HPDE6-E6E7 (cell line): Measurements from ENCODE around the gene ARHGAP10.
A peak's percentile ranks its signal among the peaks of the same experiment; 100 is the strongest.
"Not testable (repeated sequence)": the region's sequence is repeated elsewhere in the genome, so short reads cannot be mapped to it uniquely, and the experiment has no call there.

Experiments
- DNase-seq: peaks from one replicate; pipeline ENCODE4 v3.0.0; 2011; ENCODE audit warnings: missing footprints; ENCODE audit errors: extremely low spot score

Gene ARHGAP10

DNA sequence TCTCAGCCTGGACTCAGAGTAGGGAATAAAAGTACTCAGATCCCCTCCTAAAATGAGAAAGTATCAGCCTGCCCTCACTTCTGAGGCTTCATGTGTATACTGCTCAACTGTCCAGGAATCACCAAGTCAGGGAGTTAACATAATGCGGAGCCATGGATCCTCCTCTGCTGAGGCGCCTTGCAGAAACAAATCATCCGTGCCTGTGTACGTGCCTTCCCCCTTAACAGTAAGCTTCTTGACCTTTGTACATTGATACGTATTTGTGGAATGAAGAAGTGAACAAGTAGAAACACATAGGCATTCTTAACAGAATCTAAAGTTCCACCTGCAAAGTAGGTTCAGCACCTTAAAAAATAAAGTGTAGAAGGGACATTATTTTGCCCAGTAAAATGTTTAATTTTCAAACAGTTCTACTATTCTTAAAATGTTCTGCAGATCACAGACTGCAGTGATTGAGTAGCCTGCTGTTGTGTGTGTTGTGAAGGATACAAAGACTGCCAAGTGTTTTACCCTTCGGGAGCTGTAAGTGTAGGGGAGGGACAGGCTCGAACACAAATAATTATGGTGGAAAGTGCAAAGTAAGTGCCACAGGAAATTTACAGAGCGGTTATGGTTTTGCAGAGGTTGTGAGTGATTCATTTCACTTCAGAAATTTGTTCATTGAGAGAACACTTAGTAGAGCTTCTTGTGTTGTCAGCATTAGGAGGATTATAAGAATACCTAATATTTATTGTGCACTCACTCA lies 61.9 kb downstream of the ARHGAP10 start:
- DNase-seq = peak; percentile 50

DNA sequence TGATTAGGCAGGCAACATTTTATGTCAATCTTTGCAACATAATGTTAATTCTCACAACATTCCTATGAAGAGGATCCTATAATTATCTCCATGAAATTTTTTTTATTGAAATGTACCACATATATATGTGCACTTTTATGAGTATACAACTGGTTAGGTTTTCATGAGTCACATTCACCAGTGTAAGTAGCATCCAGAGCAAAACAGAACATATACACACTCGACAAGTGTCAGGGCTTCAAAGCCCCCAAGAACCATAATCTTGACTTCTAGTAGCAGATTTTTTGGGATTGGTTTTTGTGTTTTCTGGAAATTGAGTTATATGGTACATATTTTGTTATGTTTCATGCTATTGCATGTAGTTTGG lies 62.4 kb downstream of the ARHGAP10 start:
- no peak for DNase-seq

DNA sequence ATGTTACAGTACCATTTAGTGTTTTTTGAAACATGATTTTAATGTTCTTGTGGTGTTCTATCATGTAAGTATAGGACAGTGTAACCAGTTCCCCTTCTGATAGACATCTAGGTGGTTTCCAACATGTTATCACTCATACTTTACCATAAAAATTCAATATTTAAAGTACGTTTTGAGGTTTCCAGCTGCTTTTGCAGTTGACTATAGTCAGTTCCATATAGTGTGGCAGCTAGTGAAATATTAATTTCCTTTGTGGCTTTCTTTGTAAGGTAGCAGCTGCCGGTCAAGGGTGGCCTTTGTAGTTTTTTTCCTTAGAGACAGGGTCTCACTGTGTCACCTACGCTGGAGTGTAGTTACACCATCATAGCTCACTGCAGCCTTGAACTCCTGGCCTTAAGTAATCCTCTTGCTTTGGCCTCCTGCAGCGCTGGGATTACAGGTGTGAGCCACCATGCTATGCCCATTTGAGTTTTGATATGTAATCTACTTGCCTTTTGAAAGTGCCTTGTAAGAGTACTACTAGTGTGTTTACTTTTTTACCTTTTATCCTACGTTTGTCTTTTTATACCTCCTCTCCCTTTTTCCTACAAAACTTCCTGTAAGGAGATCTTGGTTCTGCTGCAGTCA lies 63.0 kb downstream of the ARHGAP10 start:
- DNase-seq = no peak

DNA sequence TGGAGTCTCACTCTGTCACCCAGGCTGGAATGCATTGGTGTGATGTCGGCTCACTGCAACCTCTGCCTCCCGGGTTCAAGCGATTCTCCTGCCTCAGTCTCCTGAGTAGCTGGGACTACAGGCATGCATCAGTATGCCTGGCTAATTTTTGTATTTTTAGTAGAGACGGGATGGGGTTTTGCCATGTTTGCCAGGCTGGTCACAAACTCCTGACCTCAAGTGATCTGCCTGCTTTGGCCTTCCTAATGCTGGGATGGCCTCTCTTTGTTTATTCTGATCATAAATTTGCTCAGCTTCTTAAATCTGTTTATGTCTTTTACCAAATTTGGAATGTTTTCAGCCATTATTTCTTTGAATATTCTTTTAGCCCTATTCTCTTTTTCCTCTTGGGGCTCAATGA lies 67.2 kb downstream of the ARHGAP10 start:
- DNase-seq = not testable (repeated sequence)

DNA sequence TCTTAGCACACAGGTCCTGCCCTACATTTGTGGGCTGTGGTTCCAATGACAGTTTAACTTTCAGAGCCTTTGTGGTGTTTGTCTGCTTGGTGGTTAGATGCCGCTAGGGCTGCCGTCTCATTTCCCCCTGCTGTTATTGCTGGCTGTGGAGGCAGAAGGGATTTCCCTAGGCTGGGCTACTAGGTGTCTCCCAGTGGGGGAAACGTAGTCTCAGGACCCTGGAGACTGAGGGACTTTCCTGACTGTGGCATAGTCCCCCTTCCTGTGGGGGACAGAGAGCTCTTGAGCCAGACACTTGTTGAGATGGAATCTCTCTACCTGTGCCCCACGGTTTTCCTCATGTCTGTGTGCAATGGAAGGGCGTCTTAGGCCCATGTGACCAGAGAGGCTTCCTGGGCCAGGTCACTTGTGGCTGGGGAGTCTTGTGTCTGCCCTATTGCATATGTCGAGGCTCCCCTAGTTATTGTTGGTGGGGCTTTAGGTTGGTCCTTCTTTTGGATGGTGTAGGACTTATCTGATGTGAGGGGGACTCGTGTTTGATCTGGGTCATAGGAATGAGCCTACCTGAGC lies 68.2 kb downstream of the ARHGAP10 start:
- no peak for DNase-seq

DNA sequence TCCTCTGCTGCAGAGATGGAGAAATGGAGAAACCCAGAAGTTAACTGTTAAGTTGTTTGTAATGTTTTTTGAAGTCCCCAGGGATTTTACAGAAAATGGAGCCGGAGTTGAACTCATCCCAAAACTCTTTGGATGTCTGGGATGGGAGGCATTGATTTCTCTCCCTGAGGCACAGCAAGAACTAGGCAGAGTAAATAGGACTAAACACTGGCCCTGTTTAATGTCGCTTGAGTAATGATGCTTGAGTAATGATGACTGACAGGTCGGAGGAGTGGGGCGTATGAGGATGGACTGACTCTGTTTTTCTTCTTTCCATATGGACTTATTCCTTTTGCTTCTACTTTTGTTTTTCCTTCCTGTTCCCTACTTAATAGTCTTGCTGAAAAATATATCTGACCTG lies 69.9 kb downstream of the ARHGAP10 start:
- no peak for DNase-seq

DNA sequence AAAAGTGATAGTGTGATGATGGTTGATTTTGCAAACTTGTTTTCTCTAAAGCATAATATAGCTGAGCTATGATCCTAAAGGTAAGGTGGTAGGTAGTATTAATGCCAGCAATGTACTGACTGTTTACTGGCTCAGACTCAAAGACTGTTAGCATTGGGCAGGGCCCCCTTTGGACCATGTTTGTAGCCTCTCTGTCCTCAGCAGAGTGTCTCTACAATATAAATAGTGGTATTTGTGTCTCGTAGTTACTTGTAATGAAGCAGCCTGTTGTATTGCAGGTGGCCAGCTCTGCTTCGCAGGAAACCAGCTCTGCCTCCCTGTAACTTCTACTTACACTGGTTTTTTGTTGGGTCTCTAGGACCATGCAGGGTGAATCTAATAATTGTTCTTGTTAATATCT lies 70.5 kb downstream of the ARHGAP10 start:
- no peak for DNase-seq

DNA sequence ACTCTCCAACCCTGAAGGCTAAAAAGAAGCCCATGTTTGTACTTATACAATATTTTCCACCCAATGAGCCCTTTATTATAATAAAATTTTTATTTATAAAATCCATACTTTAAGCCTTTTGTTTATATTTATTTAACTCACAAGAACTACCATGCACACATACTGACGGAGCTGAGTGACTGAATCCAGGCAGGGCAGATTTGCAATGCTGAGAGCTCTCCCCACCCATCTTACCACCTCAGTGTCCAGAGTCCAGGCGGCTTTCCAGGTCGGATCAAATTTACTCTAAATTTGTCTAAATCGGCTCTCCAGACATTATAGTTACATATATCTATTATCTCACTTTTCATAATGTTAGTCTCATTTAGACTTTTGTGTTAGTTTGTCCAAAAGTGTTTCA lies 74.1 kb downstream of the ARHGAP10 start:
- DNase-seq = no peak

DNA sequence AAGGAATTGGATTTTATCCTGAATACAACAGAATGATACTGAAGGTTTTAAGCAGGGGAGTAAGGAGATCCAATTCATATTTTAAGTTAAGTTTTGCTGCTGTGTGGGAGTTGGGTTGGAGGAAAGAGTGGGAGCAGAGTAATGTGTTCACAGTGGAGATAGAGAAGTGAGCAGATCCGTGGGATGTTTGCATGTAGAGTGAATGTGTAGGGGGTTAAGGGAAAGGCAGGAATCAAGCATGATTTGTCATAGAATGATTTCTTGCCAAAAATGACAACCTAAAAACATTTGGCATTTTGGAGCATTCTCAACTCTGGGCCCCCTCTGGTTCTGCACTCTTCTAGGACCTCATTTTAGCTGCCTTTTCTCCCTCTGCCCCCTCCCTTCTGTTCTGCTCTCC lies 76.6 kb downstream of the ARHGAP10 start:
- DNase-seq = no peak

DNA sequence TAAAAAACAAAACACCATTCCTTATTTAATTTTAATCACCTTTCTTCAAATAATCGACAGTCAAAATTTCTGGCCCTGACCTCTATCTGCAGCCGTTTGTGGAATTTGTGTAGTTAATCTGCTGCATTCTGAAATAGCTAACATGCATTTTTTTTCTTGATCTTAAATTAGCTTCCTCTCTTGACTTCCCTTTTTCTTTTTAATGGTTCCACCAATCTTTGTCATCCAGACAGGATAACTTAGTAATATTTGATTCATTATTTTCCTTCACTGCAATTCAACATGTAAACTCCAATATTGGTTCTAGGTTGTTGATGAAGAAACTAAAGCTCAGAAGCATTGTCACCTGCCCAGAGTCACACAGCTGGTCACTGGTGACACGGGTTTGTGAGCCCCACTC lies 77.3 kb downstream of the ARHGAP10 start:
- DNase-seq = no peak

DNA sequence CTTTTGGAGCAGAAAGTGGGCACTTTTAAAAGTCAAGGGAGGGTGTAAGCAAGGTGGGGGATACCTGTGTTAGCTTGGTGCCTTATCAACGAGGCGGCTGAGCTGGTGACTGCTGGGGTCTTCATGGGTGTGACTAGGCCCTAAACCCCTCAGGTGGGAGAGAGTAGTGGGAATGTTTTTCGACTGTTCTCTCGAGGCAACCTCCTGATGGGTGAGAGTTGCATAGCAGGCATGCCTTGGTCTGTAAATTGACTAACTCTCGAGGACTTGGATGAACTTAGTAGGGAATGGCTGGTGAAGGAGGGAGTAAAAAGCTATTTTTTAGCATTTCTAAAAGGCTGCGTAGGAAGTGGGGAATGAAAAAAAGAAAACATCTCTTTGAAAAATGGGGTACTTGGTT lies 80.0 kb downstream of the ARHGAP10 start:
- no peak for DNase-seq

DNA sequence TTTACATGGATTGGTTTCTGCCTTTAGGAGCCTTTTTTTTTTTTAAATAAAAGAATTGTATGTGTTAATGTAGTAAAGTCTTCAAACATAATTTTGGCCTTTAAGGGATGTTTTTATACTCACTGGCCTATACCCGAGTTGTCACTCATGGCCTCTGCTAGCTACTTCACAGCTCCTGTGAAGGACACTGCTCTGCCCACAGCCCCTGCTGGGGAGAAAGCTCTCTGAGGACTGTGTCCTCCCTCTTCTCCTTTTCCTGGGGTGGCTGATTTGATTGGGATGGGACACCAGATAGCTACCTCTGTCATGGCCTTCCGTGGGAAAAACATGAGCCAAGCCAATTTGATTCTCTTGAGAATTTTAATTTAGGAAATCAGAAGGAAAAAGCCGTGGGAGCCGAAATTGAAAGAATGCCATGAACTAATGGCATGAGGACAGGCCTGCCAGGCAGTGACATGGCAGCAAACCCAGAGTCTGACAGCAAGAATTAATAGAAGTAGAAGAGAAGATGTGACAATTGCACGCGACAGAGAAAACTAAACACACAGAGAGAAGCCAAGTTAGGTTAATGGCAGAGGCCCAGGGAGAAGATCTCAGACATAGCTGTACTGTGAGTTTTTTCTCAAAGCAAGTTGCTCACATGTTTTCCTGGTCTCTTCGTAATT lies 81.4 kb downstream of the ARHGAP10 start:
- DNase-seq = no peak

DNA sequence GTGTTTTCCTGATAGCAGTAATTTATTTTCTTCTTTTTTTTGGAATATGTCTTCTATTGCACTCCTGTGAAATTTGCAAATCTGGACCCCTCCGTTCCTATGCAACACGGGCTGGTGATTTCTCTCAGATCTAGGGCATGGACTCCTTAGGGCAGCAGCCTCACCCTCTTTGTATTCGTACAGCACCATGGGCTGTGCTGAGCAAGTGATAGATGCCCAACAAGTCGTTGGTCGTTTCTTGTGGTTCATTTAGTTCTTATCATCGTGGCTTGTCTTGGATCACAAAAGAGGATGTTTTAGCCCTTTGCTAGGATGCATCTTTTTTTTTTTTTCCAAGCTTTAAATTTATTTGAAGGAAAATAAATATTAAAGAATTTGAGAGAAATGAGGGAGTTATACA lies 82.1 kb downstream of the ARHGAP10 start:
- DNase-seq = no peak

DNA sequence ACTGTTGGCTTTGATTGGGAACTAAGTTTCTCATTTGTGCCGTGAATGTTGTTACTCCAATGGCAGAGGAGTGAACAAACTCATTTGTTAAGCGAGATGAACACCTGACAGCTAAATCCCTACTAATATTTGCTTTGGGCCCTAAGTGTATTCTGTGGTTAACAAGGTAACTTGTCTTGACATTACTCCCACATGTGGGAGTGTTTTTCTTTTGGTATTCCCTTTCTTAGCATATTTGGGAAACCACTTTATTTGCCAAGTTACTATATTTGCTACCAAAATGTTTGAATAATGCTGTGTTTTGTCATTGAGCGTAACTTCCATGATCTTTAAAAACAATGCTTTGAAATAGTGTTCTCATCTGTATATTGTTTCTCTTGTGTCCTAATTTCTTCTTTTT lies 82.5 kb downstream of the ARHGAP10 start:
- DNase-seq = no peak

DNA sequence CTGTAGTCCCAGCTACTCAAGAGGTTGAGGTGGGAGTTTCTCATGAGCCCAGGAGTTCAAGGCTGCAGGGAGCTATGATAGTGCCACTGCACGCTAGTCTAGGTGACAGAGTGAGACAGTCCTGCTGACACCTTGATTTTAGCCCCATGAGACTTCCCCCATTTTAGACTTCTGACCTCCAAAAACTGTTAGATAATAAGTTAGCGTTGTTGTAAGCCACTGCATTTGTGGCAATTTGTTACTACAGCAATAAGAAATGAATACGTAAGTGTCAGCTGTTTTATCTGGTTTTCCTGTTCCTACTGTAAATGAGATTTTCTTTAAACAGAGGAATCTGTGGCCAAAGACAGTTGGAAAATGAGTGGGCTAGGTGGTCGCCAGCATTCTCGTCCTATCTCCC lies 83.9 kb downstream of the ARHGAP10 start:
- DNase-seq = no peak

DNA sequence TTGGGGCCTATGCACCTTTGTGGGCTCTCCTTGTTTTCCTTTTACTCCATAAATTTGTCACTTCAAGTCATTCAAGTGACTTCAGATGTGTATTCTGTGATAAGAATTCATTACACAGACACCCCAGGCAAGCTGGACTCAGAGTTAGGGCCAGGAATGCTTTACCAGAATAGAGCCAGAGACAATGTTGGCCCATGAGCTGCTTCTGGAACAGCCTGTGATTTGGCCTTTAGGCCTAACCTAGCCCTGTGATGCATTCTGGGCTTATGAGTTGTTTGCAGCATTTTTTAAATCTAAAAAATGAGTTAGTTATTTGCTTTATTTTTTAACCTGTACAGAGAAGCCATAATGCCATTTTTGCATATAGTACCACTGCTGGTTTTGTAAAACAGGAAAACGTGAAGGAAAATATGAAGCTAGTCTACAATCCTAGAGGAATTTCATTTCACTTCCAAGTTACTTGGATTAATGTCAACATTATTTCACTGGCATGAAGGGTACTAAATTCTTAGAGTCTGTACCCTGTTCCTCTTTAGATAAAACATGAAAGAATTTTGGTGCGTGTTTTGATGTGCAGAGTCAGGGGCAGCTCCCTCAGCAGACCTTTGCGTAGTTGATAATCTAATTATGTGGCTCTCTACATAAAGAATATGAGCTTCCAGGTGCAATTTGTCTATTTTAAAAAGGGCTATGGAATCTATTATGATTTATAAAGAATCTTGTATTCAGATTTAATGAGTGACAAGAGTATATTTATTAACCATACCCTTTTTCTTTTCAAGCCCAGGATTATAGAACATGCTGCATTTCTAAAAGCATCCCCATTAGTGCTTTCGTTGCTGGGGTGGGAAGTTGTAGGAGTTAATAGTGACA lies 84.7 kb downstream of the ARHGAP10 start:
- no peak for DNase-seq

DNA sequence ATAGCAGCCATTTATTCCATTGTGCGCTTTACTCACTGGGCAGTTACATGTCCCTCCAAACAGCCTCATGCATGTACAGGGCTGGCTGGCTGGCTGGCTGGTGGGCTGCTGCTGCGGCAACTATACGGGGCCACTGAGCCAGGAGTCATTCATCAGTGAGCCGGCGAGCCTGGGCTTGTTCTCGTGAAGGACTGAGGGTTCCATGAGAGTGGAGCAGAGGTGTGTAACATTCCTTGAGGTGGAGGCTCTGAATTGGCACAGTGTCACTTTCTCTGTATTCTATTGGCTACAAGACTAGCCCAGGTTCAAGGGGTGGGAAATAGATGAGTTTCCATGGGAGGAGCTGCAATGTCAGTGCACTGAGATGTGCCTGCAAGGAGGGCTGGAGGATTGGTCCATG lies 89.1 kb downstream of the ARHGAP10 start:
- DNase-seq = peak; percentile 80

DNA sequence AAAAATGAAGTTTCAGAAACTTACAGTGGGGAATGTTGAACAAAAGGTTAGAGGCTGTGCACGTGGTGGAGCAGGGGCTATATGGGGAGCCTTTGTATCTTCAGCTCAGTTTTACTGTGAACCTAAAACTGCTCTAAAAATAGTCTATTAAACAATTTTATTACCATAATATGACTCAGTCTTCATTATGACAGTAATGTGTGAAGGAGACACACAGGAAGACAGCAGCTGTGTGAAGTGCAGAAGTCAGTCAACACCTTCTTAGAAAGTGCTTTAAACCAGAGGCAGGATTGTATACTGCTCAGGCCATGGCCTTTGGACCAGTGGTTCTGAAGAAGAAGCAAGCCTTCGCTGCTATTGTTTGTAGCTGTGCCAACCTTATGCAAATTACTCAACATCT lies 89.7 kb downstream of the ARHGAP10 start:
- no peak for DNase-seq

DNA sequence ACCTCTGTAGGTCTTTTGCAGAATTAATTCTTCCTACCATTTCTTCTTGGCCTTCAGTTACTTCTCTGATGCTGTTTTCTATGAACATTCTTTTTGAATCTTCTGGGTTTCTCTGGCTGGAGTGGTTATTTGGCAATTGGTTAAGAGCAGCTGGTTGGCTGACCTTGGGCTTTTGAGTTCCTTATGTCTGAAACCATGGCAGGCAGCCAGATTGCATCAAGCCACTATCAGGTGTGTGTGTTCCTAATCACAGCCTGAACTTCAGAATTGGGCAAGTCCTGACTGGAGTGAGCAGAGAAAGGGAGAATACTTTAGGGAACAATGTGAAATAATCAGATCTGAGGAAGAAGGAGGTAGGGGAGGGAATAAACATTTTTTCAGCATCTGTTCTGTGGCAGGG lies 90.2 kb downstream of the ARHGAP10 start:
- DNase-seq = no peak

DNA sequence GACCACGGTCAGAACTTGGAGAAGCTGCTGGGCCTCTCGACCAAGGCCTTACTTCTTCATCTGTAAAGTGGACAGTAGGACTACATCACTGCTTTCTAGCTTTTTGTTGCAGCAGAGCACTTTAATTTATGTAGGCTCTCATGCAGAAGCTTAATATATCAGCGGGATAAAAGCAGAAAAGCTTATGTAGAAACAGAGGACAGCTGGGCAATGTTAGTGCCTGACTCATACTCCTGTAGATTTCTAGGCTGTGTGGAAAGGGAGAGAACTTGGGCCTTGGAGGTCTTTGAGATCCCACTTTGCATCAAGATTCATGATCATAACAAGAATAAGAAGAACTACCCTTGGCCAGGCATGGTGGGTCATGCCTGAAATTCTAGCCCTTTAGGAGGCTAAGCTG lies 91.2 kb downstream of the ARHGAP10 start:
- DNase-seq = no peak

DNA sequence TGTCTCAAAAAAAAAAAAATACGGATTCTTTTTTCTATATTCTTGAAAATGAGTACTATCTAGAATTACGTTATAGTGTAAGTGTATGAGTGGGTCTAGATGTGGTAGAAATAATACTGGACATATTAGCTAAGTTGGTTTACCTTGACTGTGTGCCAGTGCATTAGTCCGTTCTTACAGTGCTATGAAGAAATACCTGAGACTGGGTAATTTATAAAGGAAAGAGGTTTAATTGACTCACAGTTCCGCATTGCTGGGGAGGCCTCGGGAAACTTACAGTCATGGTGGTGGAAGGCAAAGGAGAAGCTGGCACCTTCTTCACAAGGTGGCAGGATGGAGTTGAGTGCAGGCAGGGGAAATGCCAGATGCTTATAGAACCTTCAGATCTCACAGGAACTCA lies 92.4 kb downstream of the ARHGAP10 start:
- DNase-seq = no peak

DNA sequence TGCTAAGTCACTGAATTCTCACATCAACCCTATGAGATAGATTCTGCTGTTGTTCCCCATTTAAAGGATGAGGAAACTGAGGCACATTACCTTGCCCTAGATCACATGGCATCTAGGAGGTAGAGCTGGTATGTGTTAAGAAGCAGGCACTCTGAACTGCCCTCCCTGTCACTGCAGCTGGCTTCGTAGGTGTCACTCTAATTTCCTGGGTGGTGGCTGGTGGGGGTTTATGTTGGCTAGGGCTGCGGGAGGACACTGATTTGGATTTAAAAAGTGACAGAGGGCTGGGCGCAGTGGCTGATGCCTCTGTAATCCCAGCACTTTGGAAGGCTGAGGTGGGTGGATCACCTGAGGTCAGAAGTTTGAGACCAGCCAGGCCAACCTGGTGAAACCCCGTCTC lies 93.0 kb downstream of the ARHGAP10 start:
- no peak for DNase-seq
